ENCODE measurements around the gene CEMIP.

DNA sequence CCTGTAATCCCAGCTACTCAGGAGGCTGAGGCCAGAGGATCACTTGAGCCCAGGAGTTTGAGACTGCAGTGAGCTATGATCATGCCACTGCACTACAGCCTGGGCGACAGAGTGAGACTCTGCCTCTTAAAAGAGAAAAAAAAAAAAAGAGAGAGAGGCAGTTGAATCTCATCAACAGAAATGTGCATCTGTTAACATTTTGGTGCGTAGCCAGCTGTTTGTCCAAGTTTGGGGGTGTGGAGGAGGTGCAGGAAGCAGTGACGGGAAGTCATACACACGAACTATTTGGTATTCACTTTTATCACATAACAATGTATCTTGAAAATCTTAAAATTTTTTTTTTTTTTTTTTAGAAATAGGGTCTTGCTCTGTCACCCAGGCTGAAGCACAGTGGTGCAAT, 18.2 kb upstream of the CEMIP start:
- TF ChIP-seq, protein P1, sequence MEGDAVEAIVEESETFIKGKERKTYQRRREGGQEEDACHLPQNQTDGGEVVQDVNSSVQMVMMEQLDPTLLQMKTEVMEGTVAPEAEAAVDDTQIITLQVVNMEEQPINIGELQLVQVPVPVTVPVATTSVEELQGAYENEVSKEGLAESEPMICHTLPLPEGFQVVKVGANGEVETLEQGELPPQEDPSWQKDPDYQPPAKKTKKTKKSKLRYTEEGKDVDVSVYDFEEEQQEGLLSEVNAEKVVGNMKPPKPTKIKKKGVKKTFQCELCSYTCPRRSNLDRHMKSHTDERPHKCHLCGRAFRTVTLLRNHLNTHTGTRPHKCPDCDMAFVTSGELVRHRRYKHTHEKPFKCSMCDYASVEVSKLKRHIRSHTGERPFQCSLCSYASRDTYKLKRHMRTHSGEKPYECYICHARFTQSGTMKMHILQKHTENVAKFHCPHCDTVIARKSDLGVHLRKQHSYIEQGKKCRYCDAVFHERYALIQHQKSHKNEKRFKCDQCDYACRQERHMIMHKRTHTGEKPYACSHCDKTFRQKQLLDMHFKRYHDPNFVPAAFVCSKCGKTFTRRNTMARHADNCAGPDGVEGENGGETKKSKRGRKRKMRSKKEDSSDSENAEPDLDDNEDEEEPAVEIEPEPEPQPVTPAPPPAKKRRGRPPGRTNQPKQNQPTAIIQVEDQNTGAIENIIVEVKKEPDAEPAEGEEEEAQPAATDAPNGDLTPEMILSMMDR (IDR thresholded peaks at IDR 0.05; ENCODE audit: low read length): no peak
- no peak for TF ChIP-seq EZH2 (optimal IDR thresholded peaks at IDR 0.05; ENCODE audit: low read depth, low read length)

Measured in MM.1S (cell line).